Left cardiac atrium (tissue), 4 donors: ENCODE data around the gene AHNAK2. TPM values are rescaled to one million over a fixed set of nuclear protein-coding genes. Genes with fewer than 3 reads are reported as not detected.

Experiments used
- ATAC-seq, 2 donors: fragments of 200-7000 bp; cut with Tn5 transposase; one replicate each; pipeline ENCODE4 v1.9.1; 2020; ENCODE audit warnings: mild to moderate bottlenecking in 2 of 2, moderate library complexity in 2 of 2
- DNase-seq: peaks from one replicate; pipeline ENCODE4 v3.0.0-alpha.2; 2020
- intact Hi-C, 2 donors: fragments of 100-400 bp; cut with DNase I; formaldehyde crosslinking; loops; one replicate each; pipeline versions ENCODE4 v1.14.1 to v1.15.1; 2022 to 2023
- total RNA-seq, 2 donors: library from RNA; stranded (reverse); fragmentation: NEBNext Ultra II Directional; extraction: Animal tissue kit (Norgen Biotek cat#: 25700); gene quantifications; one replicate each; pipeline ENCODE4 v1.2.1, GENCODE V29; 2021
- donor health status: DM: no; HTN: yes; CAD: no.
- donor health status: DM: no; HTN: yes; CAD: no; lungs with severe emphysema.
- donor health status: DM: yes; HTN: yes; CAD: no.
- donor health status: Dilated cardiomyopathy.

AHNAK2 gene
- total RNA-seq, 2 donors from 2014 or later: 7.1 to 9.7 TPM

DNA sequence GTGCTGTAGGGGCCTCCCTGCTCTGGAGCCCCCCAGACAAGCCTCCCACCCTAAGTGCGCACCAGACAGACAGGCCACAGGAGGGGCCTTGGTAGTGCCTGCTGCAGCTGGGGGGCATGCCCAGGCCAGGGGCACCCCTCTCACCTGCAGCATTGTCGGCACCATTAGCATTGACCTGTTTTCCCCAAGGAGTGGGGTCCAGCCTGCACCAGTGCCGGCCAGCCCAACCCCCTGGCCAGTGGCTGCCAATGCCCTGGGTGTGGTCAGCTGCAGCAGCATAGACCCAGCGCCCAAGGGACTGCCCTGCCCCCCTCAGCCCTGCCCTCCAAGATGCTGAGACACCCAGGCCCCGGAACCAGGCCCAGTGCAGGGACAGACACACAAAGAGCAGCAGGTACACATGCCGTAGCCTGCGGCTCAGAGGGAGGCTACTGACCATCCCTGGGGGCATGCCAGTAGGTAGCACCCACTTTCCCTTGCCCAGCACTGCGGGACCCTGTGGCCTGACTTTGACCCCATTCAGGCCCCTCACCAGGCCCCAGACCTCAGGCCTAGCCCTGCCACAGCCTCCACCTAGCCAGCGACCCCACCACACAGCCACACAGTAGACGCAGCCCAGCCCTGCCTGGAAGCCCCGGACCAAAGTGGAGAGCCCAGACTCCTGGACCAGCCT lies 1.0 kb downstream of the AHNAK2 start:
- intact Hi-C loops: loop anchor here (2.0 to 10.0 kb wide), 4 partner anchors 68 to 308 kb away; no protein-coding TSS in a partner anchor
- ATAC-seq: no peak
- peak; percentile 25 for DNase-seq

DNA sequence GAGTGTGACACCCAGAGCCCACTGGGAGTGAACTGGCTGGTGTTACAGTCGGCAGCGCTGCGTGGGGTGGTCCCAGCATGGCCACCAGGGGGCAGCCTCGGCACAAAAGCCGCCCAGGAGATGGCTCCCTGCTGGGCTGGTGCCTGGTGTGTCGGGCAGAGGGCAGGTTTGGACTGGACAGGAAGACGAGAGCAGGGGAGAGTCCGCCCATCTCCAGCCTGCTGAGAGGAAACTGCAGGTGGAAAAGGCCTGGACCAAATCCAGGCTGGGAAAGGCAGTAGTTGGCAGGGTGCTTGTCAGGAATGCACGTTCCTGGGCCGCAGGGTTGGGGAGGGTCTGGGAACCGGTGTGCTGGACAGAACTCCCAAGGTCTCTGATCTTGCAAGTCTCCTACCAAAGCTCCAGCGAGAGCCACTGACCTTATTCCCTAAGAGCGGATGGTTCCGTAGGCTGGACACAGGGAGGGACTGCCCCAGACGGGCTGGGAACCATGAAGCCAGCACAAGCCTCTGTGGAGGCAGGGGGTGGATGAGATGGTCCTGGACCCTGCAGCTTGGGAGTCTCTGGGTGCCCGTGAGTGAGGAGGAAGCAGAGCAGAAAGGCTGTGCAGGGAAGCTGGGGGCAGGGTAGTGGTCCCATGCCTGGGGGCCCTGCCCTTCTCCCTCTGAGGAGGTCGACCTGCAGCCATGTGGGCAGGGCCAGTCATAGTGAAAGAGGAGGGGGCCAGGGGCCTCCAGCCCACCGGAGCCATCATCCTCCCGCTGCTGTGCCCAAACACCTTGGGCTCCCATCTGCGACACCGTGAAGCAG lies 1.8 kb downstream of the AHNAK2 start:
- DNase-seq: peak; percentile 88
- intact Hi-C loops: loop anchor here (1.0 to 10.0 kb wide), 5 partner anchors 68 to 308 kb away; no protein-coding TSS in a partner anchor
- peak; percentile 34 to 67 for ATAC-seq

DNA sequence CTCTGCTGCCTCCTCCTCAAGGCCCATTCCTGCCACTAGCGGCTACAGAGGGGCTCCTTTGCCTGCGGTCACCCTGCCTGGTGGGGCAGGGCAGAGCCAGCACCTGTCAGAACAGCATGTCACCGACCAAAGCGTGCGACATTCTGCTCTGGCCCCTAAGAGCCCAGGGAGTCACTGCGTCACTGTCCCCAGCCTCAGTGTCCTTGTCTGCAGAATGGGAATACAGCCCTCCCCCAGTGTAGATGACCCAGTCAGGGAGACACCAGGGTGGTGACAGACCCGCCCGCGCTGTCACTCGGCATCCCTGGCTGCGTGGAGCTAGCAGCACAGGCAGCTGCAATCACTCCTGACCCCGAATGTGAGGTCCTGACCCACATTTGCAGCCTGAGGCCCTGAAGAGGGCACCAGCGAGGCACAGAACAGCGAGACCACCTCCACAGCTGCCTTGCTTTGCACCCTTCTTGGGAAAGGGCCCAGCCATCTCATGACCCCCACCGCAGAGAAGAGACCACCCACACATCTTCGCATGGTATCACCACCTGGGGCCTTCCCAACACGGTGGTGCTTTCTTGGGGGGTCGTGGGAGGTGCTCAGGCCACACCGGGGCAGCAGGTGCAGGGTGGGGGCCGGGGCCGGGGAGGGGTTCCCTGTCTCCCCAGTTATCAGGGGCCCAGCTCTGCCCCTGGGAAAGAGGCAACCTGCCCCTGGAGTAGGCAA lies 2.5 kb downstream of the AHNAK2 start:
- intact Hi-C loops: loop anchor here (1.0 to 10.0 kb wide), 5 partner anchors 69 to 309 kb away; no protein-coding TSS in a partner anchor
- ATAC-seq: no peak
- DNase-seq: peak; percentile 28

DNA sequence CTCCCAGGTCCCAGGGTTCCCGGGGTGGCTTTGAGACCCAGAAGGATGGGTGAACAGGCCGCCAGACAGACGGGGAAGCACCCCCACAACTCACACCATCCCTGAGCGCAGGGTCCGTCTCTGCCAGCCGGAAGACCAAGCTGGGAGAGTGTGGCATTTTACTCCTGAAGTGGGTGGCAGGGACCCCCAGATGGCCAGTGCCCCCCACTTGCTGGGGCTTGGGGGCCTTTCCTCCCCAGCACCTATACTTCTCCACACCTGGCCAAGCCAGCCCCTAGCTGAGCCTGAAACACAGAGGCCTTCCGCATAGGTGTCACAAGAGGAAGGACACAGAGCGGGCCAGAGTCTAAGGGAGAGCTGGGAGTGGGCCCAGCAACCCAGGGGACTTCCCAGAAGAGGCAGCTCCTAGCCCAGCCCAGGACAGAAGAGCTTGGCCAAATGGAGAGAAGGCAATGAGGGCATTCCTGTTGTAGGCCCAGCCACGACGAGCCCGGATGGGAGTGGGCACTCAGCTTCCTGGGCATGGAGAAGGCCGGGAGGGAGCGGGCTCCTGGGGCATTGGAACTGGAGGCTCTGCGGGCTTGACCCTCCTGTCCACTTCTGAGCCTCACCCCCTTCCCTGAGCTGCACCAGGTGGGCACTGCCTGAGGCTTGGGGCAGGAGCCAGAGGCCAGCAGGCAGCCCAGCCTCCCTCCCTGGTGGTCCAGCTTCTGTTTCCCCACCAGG lies 3.3 kb downstream of the AHNAK2 start:
- ATAC-seq: no peak
- intact Hi-C loops: loop anchor here (5.0 to 10.0 kb wide), 3 partner anchors 43 to 310 kb away; no protein-coding TSS in a partner anchor
- DNase-seq: peak; percentile 12

DNA sequence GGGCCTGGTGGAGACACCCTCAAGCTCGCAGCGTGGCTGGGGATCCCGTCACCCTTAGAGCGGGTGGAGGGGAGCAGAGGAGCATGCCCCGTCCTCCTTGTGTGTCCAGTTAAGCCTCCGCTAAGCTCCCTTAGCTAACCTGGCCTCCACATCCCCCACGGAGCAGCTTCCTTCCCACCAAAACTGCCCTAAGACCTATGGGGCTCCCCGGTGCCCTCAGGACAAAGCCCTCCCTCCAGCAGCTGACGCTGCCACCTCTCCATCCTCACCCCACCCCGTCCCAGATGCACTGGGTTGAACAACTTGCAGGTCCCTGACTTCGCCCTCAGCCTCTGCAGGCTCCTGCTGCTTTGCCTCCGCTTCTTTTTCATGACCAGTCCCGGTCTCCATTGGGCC lies 4.0 kb downstream of the AHNAK2 start:
- ATAC-seq (no peak), DNase-seq (peak; percentile 28)
- intact Hi-C loops: loop anchor here (5.0 to 10.0 kb wide), 3 partner anchors 42 to 311 kb away; no protein-coding TSS in a partner anchor

DNA sequence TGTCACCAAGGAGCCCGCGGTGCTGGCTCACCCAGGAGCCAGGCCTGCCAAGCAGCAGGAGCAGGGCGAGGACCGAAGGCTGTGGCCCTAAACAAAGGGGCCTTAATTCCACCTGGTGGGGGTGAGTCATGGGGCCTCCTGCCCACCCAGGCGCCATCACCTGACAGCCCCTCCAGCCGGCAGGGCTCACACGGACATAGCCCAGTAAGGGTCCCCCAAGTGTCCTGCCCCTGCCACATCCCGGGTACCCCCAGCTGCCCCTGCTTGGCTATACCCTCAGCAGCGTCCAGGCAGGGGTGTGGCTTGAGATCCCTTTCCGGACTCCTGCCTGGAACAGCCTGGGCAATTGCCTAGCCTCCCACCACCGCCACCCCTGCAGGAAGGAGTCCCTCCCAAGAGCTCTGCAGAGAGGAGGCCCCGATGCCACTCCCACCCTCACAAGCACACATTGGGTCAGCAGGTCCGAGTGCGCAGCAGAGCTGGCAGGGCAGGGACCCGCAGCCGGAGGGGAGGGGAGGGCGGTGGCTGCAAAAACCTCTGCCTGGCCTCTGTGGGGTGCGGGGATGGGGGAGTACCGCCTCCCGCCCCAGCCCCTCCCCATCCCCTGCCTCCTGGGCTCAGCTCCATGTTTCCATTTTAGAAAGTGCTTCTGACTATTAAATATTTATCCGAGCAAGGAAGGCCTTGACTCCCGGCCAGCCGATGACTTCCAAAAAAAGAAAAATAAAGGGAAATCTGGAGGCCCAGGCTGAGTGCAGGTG lies 4.6 kb downstream of the AHNAK2 start:
- intact Hi-C loops: loop anchor here (5.0 to 10.0 kb wide), 3 partner anchors 41 to 311 kb away; no protein-coding TSS in a partner anchor

DNA sequence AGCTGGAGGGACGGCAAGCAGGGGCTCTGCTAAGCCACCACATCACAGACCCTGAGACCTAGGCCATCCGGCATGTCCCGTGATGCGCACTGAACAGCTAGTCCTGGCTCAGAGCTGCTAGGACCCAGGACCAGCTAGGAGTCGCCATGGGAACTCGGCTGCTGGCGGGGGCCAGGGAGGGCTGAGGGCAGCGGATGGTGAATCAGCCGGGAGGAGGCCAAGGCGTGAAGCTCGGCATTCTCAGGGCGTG lies 5.1 kb downstream of the AHNAK2 start:
- ATAC-seq (peak; percentile 51 to 82), DNase-seq (peak; percentile 93)
- intact Hi-C loops: loop anchor here (5.0 to 10.0 kb wide), 3 partner anchors 41 to 312 kb away; no protein-coding TSS in a partner anchor

More for the DNA sequence above, 4.6 kb downstream of the AHNAK2 start:
- ATAC-seq: peak; percentile 6 to 27
- peak; percentile 86 for DNase-seq

DNA sequence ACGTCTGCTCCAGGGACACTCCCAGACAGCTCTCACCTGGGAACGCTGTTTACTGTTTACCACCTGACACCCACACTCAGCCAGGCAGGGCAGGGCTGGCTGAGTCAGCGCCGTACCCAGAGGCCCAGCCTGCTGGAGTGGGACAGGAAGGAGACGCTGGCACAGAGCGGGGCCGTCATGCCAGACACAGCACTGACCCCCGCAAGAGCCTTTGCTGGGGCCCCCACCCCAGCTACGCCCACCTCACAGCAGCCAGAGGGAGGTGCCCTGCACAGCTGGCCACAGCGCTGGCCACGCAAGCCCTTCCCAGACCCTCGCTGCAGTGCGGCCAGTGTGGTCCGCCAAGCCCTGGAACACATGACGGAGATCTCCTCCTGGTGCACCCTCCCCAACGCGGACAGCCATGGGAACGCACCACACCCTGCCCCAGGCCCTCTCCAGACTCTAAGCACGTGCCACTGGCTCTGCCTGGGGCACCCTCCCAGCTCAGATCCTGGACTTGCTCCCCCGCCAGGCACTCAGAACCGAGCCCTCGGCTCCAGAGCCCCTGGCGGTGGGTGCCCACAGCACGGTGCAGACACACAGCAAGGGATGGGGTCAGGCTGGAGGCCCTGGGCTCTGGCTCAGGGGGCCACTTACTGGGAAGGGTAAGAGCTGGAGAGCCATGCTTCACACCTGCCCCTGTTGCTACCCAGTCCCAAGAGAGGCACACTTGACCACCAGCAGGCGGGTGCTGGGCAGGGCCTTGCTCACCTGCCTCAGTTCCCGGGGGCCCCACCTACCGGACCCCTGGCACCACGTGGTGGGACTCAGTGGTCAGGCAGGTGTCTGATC lies 5.7 kb downstream of the AHNAK2 start:
- intact Hi-C loops: loop anchor here (5.0 to 10.0 kb wide), 3 partner anchors 40 to 312 kb away; no protein-coding TSS in a partner anchor
- ATAC-seq: peak in 1 of 2 donors; percentile 2
- DNase-seq: peak; percentile 50

DNA sequence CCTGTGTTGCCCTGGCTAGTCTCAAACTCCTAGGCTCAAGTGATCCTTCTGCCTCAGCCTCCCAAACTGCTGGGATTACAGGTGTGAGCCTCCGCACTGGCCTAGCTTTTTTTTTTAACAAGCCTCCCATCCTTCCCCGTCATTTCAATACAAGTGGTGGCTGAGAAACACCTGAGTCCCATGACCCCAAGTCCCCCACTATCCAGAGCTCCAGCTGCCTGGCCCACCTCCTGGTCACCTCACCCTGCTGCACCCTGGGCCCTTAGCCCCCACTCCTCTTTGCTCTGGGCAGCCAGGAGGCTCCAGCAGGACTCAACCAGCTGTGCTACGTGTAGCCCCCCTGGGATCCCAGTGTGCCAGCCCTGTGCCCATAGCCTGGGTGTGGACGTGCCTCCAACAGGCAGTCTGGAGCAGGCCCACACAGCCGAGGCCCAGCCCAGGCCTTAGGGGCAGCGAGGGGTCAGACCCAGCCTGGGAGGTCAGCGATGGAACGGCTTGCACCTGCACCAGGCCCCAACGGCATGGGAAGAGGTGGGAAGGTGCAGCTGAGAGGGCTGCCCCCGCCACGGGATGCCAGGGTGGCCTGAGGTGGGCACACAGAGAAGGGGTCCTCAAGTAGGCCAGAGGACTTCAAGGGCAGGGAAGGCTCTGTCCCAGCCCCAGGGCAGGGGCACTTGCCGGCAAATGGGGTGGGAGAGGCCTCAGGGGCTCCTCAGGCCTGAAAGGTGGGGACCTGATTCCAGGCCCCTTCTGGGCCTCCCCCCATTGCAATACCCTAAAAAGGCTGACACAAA lies 6.5 kb downstream of the AHNAK2 start:
- intact Hi-C loops: loop anchor here (5.0 to 10.0 kb wide), 3 partner anchors 39 to 313 kb away; no protein-coding TSS in a partner anchor
- ATAC-seq (no peak), DNase-seq (peak; percentile 24)

DNA sequence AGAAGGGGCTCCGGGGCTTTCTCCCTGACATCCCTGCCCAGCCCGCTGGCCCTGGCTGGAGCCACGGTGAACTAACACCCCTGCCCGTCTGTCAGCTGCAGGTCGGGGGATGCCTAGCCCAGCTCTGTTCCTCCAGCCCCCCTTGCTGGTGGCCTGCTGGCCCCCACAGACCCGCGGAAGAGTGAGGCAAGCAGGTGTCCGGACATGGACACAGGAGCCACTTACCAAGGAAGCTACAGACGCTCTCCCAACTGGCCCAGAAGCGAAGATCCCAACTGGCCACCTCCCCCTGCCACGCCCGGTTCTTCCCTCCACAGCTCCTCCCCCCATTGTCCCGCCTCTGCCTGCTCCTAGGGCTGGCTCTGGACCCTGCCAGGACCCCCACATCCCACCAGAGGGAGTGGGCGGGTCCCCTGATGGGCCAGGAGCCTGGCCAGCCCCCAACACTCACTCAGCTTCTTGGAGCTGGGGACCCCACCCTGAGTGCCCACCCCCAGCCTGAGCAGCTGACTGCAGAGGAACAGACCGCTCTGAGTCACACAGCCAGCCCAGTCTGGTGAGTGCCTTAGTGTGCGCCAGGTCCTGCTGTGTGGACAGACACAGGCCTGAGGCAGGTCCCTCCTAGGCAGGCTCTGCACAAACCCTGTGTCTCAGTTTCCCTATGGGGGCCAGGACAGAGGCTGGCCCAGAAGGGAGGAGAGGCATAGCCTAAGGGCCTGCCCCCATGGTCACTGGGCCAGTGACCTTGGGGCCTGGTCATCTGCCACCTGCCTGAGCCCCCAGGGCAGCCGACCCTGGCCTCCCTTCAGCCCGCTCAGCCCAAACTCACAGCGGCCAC lies 7.7 kb downstream of the AHNAK2 start:
- ATAC-seq (peak in 1 of 2 donors; percentile 7), DNase-seq (peak; percentile 85)
- intact Hi-C loops: loop anchor here (5.0 to 10.0 kb wide), 3 partner anchors 38 to 314 kb away; no protein-coding TSS in a partner anchor

DNA sequence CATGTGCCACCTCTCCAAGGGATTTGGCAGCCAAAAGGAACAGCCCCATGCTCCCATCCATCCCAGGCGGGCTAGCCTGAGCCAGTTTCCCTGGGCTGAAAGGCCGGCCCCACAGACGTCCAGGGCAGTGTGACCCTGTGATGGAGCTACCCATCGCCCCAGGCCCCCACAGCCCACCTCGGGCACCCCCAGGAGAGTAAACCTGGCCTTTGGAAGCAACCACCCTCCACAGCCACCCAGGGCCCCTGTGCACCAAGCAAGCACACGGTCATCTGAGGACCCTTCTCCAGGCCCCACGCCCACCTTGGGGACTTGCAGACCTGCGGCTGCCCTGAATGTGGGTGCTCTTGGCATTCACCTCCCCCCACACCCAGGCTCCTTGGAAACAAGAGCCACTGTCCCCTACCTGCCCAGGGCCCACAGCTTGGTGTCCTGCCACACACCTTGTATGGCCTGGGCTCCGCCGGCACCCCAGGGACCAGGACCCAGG lies 8.4 kb downstream of the AHNAK2 start:
- no peak for DNase-seq
- intact Hi-C loops: loop anchor here (5.0 to 10.0 kb wide), 3 partner anchors 37 to 315 kb away; no protein-coding TSS in a partner anchor
- ATAC-seq: no peak

DNA sequence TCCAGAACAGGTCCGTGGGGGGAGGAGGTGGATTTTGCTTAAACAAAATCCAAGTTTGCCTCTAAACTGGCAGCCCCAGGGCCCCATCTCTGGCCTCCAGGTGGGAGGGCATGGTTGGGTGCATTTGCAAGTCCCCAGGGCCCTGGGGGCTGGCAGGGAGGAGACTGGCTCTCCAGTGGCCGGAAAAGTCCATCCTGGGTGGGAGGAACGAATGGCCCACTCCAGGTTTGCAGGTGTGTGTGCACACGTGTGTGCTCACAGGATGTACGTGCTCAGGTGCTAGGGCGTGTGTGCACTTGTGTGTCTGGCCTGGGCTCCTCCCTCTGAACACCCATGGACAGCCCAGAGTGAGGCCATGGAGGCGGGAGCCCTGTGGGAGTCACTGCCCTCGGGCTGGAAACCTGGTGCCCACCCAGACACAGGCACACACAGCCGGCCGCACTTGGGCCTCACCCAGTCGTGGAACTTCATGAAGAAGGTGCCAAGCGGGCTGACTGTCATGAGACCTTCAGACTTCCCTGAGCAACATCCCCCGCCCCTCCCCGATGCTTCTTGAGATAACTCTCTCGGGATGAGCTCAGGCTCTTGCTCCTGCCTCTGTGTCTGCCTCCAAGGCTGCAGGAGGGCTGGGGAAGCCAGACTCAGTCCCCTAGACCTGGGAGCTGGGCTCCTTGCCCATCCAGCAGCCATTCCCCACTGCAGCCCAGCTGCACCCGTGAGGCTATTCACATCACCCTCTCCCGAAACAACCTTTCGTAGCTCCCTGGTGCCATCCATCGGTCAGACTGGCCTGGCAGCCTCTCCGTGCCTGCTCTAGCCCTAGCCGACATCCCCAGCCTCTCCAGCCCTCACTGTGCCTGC lies 9.4 kb downstream of the AHNAK2 start:
- intact Hi-C loops: no loop called here
- DNase-seq (peak; percentile 36), ATAC-seq (no peak)

DNA sequence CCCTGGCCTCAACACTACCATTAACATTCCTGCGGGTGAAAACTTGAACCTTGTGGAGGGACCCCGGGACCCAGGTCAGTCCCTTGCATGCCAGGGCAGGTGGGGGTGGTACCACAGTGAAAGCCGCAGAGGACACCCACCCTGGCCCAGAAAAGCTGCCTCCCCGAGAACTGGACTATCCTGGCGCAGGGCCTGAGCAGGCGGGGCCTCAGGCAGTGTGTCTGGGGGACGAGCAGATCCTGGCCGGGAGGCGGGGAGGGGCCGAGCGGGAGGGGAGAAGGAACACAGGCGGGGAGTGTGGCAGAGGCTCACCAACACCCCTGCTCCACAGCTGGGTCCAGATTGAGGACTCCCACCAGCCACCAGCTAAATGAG lies 10.0 kb downstream of the AHNAK2 start:
- ATAC-seq (peak; percentile 68 to 70), DNase-seq (peak; percentile 90)

More for the DNA sequence above, 10.0 kb downstream of the AHNAK2 start:
- intact Hi-C loops: no loop called here
